HG03159 (cell line): Measurements from ENCODE around the gene CXCR3.

ENCODE experiments used
- ATAC-seq: cut with Tn5 transposase; IDR thresholded peaks from one replicate; pipeline ENCODE4 v1.9.1; 2021; ENCODE audit warnings: mild to moderate bottlenecking, moderate library complexity; ENCODE audit not compliant: unreplicated experiment

CXCR3 gene

DNA sequence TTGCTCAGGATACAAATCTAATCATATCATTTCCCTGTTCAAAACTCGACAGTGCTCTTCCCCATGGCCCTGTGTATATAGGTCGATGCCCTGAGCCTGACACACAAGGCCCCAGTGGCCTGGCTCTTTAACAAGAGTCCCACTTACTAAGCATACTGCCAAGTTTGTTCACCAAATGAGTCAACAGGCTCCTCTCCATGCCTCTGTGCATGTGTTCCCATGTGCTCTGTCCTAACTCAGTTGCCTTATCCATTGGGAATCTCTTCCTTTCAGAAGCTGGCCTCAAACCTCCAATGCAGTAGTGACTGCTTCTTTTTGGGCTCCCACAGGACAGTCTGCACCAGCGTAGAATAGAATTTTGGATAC is 18.9 kb upstream of the CXCR3 start:
- no peak for ATAC-seq

GRCh38 chrX:71636438-71637252 is 18.3 kb upstream of the CXCR3 start:
- ATAC-seq, result no peak

GRCh38 chrX:71634366-71634765 is 16.1 kb upstream of the CXCR3 start:
- no peak for ATAC-seq

- ATAC-seq, result peak; percentile 64
These were observed 14.8 kb upstream of the CXCR3 start for GRCh38 chrX:71632923-71633657.

- peak; percentile 55 for ATAC-seq
These were observed 11.2 kb upstream of the CXCR3 start for GRCh38 chrX:71629467-71629866.

DNA sequence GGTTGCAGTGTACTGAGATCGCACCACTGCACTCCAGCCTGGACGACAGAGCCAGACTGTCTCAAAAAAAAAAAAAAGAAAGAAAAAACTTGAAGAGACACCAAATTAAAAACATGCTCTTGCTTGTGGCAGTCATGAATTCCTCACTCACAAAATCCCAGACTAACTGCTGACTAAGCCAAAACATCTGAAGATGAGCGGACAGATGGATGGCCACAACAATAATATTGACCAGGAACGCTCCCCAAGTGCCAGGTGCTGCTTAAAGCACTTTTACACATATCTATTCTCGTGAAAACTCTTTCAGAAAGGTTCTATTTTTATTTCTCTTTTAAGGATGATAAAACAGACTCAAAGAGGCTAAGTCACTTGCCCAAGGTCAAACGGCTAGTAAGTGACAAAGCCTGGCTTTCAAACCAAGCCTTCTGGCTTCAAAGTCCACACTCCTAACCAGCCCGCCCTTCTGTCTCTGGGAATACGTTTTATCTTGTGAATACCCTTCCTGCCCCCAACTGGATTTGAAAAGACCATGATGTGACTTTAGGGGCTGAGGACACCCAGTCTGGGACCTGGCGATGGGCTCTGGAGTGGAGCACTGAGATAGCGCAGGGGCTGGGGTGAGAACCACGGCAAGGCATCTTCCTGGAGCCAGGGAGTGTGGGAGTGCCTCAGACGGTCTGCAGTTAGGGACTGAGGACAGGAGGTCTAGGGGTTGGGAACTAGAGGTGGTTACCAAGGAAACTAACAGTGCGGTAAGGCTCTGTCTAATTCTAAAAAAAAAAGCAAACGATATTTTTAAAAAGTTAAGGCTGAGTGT is 9.5 kb upstream of the CXCR3 start:
- ATAC-seq, result no peak

GRCh38 chrX:71626576-71626975 is 8.3 kb upstream of the CXCR3 start:
- no peak for ATAC-seq

- ATAC-seq, result no peak
These were observed 7.2 kb upstream of the CXCR3 start for GRCh38 chrX:71625471-71625870.

DNA sequence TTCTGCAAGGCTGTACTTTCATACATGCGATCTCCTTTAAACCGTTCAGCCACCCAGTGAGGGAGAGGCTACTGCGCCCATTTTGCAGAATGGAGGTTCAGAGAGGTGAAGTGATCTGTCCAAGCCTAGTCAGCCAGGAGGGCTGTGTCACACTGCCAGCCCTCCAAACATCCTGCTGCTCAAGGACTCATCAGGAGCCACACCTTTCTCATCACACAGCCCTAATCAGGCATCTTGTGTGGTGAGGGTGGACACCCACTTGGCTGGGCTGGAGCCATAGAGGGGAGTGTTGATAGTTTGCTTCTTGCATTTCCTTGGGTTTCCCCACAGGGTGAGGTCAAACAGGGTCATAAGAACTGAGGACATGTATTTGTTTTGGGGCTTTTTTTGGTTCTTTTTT is 5.4 kb upstream of the CXCR3 start:
- ATAC-seq, result no peak

- peak; percentile 46 for ATAC-seq
These were observed 4.5 kb upstream of the CXCR3 start for GRCh38 chrX:71622576-71623450.

GRCh38 chrX:71622032-71622575 is 3.8 kb upstream of the CXCR3 start:
- no peak for ATAC-seq

DNA sequence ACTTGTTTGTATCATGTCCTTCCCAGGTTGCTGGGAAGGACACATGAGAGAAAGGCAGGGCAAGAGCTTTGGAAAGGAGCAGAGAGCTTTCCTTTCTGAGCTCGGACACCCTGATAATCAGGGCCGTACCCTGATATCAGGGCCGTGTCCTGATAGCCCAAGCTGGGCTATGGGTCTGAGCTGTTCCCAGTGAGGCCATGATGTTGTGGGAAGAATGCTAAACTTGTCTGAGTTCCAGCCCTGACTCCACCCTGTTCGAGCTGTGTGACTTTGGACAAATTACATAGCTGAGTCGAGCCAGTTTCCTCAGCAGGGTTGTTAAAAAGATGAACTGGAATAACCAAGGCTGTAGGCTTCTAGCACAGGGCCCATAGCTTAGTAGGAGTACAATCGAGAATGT is 3.3 kb upstream of the CXCR3 start:
- ATAC-seq, result no peak

DNA sequence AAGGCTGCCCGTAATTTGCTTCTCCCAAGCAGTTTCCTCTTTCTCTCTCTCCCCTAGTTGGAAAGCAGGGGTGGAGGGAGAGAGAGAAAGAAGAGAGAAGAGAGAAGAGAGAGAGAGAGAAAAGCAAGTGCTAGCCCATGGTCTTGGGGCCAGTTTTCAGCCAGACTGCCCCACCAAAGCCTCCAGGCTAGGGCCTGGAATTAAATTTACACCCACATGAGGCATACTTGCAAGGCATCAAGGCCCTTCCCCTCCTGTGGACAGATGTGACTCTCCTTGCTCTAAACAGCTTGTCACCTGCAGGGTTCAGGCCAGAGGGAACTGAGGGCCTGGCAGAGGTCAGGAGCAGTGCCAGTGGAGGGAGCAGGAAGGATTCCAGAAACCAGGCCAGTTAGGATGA is 1.7 kb upstream of the CXCR3 start:
- ATAC-seq, result no peak

DNA sequence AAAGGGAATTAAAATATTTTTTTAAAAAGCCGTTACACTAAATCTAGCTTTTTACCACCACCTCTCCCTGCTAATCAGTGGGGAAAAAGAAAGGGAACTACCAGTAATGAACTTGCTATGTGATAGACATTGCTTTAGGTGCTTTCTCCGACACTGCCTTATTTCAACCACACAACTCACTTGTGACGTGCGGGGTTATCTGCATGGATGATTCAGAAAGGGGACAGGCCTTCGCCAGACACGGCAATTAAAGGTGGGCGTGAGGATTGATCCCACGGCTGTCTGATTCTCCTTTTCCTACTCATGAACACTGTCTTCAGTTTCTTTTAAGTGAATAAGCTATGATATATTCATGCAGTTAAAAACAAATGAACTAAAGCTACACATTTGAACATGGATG is 882 bp upstream of the CXCR3 start:
- no peak for ATAC-seq

DNA sequence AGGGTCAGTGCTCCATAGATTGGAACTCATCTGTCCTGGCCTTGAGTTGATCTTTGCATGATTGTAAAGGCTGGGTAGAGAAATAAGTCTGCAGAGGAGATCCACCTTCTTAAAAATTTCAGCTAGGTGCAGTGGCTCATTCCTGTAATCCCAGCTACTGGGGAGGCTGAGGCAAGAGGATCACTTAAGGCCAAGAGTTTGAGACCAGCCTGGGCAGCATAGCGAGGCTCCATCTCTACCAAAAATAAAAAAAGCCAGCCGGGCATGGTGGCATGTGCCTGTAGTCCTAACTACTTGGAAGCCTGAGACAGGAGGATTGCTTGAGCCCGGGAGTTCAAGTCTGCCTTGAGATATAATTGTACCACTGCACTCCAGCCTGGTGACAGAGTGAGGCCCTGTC is 476 bp upstream of the CXCR3 start:
- ATAC-seq, result no peak

DNA sequence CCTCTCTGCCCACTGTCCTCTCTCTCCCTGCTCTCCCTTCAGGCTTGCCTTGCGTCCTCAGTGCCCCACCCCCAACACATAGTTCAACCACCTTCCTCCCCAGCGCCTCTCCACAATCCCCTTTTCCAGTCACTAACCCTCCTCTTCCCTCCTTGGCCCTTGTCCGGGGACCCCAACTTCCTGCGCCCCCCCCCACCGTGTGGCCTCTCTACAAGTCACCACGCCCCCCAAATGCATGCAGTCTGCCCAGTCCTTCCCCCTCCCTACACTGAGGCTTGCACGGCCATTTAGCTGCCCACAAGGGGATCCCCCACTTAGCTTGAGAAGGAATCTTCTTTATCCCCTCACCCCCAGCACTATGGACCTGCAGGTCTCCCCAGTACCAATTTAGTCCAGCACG is 569 bp downstream of the CXCR3 start:
- no peak for ATAC-seq

DNA sequence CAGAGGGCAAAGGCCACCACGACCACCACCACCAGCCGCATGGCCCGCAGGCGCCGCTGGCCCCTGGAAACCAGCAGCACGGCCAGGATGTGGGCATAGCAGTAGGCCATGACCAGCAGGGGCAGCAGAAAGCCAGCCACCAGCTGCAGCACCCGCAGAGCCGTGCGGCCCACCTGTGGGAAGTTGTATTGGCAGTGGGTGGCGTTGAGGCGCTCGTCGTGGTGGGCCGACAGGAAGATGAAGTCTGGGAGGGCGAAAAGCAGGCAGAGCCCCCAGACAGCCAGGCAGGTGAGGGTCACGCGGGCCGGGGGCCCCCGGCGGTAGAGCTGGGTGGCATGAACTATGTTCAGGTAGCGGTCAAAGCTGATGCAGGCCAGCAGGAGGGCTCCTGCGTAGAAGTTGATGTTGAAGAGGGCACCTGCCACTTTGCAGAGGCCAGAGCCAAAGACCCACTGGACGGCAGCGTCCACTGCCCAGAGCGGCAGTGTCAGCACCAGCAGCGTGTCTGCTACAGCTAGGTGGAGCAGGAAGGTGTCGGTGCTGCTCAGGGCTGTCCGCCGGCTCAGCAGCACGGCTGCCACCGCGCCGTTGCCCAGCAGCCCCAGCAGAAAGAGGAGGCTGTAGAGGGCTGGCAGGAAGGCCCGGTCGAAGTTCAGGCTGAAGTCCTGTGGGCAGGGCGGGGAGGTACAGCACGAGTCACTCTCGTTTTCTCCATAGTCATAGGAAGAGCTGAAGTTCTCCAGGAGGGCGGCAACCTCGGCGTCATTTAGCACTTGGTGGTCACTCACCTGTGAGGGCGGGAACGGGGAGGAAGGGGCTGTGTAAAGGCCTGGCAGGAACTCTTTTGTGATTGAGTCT is 1.4 kb downstream of the CXCR3 start:
- ATAC-seq, result no peak

DNA sequence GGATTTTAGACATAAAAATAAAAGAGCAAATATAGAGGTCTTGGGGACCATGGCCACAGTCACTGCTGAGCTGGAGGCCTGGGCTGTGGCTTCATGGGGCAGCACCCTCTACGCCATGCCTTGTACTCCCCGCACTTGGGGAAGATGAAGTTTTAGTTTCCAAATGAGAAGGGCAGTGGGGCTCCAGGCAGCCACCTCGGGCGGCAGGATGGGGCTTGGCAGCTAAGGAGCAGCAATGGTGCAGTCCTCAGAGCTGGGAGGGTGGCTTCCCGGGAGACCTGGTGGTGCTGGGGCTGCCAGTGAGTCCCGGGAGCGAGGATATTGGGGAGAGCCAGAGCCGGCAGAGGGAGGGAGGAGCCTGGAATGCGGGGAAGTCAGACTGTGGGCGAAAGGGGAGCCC is 2.4 kb downstream of the CXCR3 start:
- no peak for ATAC-seq

- no peak for ATAC-seq
These were observed 3.3 kb downstream of the CXCR3 start for GRCh38 chrX:71615056-71615455.
